IPS-15b (cell line): ENCODE results near the gene PHACTR3.

ENCODE experiments used
- H3K27me3 ChIP-seq: one replicate; pipeline ENCODE4 v1.6.1; 2013; ENCODE audit warnings: low read length; ENCODE audit not compliant: control insufficient read depth, insufficient read depth
- H3K36me3 ChIP-seq: one replicate; pipeline ENCODE4 v1.6.1; 2013; ENCODE audit warnings: low read length; ENCODE audit not compliant: control insufficient read depth, insufficient read depth
- H3K4me1 ChIP-seq: one replicate; pipeline ENCODE4 v1.6.1; 2013; ENCODE audit warnings: mild to moderate bottlenecking, low read length; ENCODE audit not compliant: control insufficient read depth, insufficient read depth
- H3K4me3 ChIP-seq: one replicate; pipeline ENCODE4 v1.5.1; 2013; ENCODE audit warnings: low read depth, low read length
- H3K9ac ChIP-seq: one replicate; pipeline ENCODE4 v1.6.1; 2013; ENCODE audit warnings: low read depth, mild to moderate bottlenecking, low read length
- H3K9me3 ChIP-seq: one replicate; pipeline ENCODE4 v1.6.1; 2013; ENCODE audit warnings: mild to moderate bottlenecking, low read length; ENCODE audit not compliant: control insufficient read depth, insufficient read depth

Gene PHACTR3

DNA sequence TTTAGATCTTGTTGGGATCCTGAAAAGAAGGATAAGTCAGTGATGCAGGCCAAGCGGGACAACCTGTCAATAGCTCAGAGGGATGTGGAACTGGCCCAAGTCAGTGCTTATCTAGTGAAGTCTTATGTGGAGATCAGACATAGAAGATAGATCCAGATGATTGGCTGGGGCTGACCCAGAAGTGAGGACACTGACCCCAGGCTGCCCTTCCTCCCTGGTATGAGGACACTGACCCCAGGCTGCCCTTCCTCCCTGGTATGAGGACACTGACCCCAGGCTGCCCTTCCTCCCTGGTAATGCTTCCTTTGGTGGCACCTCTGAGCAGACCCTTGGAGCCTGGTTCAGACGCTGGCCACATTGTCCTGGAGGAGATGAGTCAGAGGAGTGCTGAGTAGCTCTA is 159.7 kb downstream of the PHACTR3 start:
- Histone ChIP-seq H3K27me3 (no peaks in the 10 kb centered on the region), H3K9ac (no peak overlapping the region), H3K9me3 (no peaks in the 10 kb centered on the region), H3K4me1 (no peaks in the 10 kb centered on the region), H3K4me3 (no peak overlapping the region), H3K36me3 (no peaks in the 10 kb centered on the region)

DNA sequence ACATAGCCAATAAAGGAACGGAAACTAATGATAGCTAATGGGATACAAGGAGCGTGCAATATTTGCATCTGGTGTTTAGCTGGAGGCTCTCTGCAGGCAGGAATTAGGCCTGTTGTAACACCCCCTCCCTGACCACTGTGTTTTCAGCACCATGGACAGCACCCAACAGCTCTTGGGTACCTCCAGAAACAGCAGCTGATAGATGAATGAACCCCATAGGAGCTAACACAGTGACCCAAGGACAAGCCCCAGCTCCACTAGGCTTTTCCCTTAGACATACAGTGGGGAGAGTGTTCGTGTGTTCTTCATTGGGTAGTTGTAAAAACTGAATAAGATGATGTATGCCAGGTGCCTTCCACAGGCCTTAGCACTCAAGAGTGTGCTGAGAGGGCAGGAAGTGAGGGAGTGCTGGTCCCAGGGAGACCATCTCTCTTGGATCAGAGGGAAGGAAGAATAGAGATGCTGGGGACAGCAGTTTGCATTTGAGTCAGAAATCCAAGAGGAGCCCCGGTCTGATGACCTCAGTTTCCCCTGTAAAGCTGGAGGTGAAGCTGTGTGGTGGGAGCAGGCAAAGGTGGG is 161.3 kb downstream of the PHACTR3 start:
- no peaks in the 10 kb centered on the region for H3K4me1 ChIP-seq
- no peaks in the 10 kb centered on the region for H3K9me3 ChIP-seq
- H3K4me3 ChIP-seq: no peak overlapping the region
- no peak overlapping the region for H3K9ac ChIP-seq
- no peaks in the 10 kb centered on the region for H3K27me3 ChIP-seq
- H3K36me3 ChIP-seq: no peaks in the 10 kb centered on the region

DNA sequence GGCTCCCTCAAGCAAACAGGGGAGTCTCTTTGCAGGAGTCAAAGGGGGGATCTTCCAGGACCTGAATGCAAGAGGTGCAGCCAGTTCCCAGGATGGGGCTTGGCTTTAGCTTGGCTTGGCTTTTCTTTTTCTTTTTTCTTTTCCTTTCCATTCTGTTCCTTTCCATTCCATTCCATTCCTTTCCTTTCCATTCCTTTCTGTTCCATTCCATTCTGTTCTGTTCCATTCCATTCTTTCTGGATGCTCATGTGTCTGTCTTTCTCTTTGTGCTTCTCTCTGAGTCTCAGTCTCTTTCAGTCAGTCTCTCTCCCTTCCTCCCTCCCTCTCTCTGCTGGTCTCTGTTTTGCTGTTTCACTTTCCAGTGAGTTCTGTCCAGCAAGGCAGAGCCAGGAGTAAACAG is 163.3 kb downstream of the PHACTR3 start:
- no peaks in the 10 kb centered on the region for H3K4me1 ChIP-seq
- no peaks in the 10 kb centered on the region for H3K36me3 ChIP-seq
- H3K9ac ChIP-seq: no peak overlapping the region
- no peaks in the 10 kb centered on the region for H3K27me3 ChIP-seq
- H3K4me3 ChIP-seq: no peak overlapping the region
- no peaks in the 10 kb centered on the region for H3K9me3 ChIP-seq

DNA sequence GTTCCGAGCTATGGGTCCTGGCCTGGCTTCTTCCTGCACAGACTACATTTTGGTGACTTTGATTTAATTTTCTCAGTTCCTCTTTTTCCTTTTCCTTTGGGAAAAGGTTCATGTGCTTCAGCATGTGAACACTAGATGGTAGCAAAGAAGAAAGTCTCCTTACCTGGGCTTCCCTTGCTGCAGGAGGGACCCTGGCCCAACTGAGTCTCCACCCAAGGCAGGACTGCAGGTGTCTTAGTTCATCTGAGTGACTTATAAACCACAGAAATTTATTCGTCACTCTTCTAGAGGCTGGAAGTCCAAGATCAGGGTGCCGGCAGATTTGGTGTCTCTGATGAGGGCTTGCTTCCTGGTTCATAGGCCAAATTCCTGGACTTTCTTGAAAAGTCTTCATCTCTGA is 165.9 kb downstream of the PHACTR3 start:
- no peaks in the 10 kb centered on the region for H3K4me1 ChIP-seq
- H3K36me3 ChIP-seq: no peaks in the 10 kb centered on the region
- no peak overlapping the region for H3K4me3 ChIP-seq
- H3K9ac ChIP-seq: no peak overlapping the region
- no peaks in the 10 kb centered on the region for H3K9me3 ChIP-seq
- no peaks in the 10 kb centered on the region for H3K27me3 ChIP-seq

DNA sequence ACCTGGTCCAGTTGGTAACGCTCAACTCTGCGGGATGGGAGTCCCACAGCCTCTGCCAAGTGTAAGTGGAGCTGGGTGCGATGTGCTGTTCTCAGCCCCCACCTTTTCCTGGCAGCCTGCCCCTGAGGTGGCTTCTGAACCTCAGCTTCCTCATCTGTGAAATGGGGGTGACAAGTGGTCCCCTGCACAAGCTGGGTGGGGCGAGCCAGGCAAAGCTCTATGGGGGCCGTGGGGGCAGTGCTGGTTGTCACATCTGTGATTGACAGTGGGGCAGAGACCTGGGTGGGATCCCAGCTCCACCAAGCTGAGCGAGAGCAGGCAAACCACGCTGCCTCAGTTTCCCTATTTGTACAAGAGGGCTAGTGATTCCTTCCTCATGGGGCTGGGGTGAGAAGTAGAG is 166.5 kb downstream of the PHACTR3 start:
- H3K4me3 ChIP-seq: no peak overlapping the region
- no peaks in the 10 kb centered on the region for H3K9me3 ChIP-seq
- H3K36me3 ChIP-seq: no peaks in the 10 kb centered on the region
- no peaks in the 10 kb centered on the region for H3K27me3 ChIP-seq
- no peaks in the 10 kb centered on the region for H3K4me1 ChIP-seq
- H3K9ac ChIP-seq: no peak overlapping the region

DNA sequence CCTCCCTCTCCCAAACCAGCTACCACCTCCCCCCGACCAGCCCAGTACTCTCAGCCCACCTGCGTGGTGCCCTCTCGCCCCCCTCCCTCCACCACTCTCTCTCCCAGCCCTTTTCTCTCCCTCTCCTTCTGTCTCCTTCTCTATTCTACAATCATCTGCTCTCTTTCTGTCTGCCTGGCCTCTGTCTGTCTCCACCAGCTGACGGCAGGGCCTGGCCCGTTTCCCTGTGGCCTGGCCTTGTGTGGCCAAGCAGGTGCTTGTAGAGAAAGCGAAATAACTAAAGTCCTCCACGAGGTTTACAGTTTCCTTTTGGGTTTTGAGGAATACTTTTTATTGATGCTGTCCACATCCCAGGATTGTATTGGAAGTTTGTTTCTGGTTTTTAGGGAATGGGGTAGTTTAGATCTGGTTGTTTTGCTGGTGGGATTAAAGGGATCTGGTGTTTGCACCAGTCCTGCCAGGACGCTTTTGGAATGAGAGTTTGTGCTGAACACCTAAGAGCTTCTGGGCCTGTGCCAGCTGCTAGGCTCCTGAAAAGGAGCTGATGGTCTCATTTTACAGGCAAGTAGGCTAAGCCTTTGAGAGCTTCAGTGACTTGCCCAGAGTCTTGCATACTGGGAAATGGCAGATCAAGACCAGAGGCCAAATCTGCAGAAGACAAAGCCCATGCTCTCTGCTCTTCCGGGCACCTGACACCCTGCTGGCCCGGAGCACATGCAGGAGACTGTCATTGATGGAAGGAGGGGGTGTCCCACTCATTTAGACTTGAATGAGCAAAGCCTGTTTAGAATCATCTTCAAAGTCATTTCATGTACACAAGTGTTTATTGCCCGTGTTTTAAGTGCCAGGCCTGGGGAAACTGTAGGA is 167.4 kb downstream of the PHACTR3 start:
- Histone ChIP-seq H3K4me1 (no peaks in the 10 kb centered on the region), H3K9ac (no peak overlapping the region), H3K36me3 (no peaks in the 10 kb centered on the region), H3K4me3 (no peak overlapping the region), H3K9me3 (no peaks in the 10 kb centered on the region), H3K27me3 (no peaks in the 10 kb centered on the region)

DNA sequence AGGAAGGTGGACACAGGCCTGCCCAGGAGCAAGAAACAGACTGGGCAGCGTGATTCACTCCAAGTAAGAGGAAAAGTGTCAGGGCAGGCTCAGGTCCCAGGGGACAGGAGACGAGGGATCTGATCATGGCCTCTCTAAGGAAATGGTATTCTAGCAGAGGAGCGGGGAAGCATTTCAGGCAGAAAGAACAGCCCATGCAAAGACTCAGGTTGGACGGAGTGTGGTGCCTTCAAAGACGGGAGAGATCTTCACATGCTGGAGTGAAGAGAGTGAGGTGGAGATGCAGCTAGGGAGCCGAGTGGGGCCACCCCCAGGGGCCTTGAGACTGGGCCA is 168.0 kb downstream of the PHACTR3 start:
- Histone ChIP-seq H3K9me3 (no peaks in the 10 kb centered on the region), H3K9ac (no peak overlapping the region), H3K4me1 (no peaks in the 10 kb centered on the region), H3K27me3 (no peaks in the 10 kb centered on the region), H3K36me3 (no peaks in the 10 kb centered on the region), H3K4me3 (no peak overlapping the region)

DNA sequence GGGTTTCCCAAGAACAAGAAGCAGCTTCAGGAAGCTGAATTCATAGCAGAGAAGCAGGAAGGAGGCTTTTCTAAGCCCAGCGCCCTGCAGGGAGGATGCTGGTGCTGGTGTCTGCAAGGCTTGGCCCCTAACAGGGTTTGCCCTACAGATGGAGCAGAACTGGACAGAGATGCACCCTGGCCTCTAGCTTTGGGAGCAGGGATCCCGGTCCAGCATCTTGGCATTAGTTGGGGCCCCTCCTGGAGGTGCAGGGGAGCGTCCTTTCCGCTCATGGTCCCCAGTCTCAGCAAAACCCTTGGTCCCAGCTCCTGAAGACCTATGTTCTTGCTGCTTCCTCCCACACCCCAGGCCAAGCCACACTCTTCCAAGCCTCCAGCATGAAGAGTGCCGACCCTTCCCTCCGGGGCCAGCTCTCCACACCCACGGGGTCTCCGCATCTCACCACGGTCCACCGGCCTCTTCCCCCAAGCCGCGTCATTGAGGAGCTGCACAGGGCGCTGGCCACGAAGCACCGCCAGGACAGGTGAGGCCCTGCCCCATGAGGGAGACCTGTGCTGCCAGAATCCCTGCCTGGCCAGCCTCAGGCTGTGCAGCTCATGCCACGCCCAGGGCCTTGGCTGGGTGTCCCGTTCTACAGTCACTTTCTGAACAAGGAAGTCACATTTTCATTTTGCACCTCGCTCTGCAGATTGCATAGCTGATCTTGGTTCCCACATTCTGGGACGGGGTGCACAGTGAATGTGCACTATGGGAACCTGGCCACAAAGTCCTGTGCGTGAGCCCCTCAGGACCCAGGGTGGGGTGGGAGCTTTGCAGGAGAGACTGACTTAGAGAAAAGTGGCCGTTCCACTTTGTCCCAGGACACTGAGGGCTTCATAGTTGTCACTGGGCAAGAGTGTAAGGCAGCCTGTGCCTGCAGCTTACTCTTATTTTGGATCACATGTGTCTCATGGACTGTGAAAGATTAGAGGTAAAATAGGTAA is 168.9 kb downstream of the PHACTR3 start:
- H3K36me3 ChIP-seq: no peaks in the 10 kb centered on the region
- no peaks in the 10 kb centered on the region for H3K9me3 ChIP-seq

DNA sequence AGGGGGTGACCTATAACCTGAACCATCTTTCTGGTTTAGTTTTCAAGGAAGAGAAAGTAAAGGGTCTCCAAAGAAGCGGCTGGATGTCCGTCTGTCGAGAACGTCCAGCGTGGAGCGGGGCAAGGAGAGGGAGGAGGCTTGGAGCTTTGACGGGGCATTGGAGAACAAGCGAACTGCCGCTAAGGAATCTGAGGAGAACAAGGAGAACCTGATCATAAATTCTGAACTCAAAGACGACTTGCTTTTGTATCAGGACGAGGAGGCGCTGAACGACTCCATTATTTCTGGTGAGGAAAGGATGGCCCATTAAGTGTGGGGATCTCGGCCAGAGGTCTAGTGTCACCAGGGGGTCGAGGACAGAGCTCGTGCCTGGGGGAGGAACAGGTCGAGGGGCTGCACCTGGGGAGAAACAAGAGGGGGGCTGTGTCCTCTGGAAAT is 169.9 kb downstream of the PHACTR3 start:
- H3K9ac ChIP-seq: no peak overlapping the region
- no peaks in the 10 kb centered on the region for H3K27me3 ChIP-seq
- no peaks in the 10 kb centered on the region for H3K36me3 ChIP-seq
- H3K4me3 ChIP-seq: no peak overlapping the region
- H3K4me1 ChIP-seq: no peaks in the 10 kb centered on the region
- no peaks in the 10 kb centered on the region for H3K9me3 ChIP-seq

More for the DNA sequence above, 168.9 kb downstream of the PHACTR3 start:
- Histone ChIP-seq H3K4me3 (no peak overlapping the region), H3K9ac (no peak overlapping the region), H3K4me1 (no peaks in the 10 kb centered on the region), H3K27me3 (no peaks in the 10 kb centered on the region)

DNA sequence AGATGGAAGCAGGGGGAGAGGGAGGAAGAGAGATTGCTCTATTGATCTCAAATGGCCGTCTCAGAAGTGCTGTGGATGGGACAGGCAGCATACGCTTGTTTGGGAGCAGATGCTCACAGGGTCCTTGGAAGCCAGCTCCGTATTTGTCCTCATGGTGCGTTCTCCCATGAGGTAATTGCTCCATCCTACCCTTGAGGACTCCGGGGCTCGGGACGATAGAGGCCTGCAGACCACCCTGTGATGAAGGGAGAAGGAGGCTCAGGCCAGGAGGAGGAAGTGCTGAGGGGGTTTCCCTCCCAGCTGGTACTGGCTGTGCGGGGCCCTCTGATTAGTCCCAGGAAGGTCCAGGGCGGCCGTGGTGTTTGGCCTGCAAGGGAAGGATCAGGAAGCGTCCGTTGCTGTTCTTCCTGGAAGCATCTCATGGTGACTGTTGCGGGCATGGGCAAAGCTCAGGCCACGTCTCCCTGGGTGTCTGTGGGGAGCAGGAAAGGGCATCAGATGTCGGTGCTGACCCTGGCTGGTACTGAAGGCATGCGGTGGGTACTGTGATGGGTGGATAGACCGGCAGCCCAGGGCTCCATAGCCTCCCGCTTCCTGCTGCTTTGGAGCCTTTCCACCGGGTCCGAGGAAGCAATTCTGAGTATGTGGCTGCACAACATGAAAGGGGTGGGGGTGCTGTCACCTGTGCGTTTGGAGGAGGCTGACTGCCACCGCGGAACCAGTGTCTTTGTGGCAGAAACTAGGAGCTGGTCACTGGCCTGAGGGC is 170.8 kb downstream of the PHACTR3 start:
- no peak overlapping the region for H3K9ac ChIP-seq
- no peaks in the 10 kb centered on the region for H3K36me3 ChIP-seq
- no peaks in the 10 kb centered on the region for H3K9me3 ChIP-seq
- H3K27me3 ChIP-seq: no peaks in the 10 kb centered on the region
- no peaks in the 10 kb centered on the region for H3K4me1 ChIP-seq
- no peak overlapping the region for H3K4me3 ChIP-seq

DNA sequence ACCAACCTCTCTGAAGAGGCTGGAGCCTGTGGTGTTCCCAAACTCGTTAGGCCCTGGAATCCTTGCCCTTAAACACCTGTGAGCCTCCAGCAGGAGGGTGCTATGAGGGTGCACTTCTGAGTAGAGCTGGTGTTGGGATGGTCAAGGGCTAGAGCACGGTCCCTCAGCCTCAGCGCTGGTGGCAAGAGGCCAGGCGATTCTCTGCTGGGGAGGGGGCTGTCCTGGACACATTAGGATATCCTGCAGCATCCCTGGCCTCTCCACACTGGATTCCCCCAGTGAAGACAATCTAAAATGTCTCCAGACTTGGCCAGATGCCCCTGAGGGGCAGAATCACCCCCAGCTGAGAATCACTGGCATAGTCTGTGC is 171.3 kb downstream of the PHACTR3 start:
- no peaks in the 10 kb centered on the region for H3K27me3 ChIP-seq
- H3K9ac ChIP-seq: no peak overlapping the region
- no peak overlapping the region for H3K4me3 ChIP-seq
- no peaks in the 10 kb centered on the region for H3K9me3 ChIP-seq
- H3K4me1 ChIP-seq: no peaks in the 10 kb centered on the region
- no peaks in the 10 kb centered on the region for H3K36me3 ChIP-seq
